Brain microvascular endothelial cell (primary cell): ENCODE results near the gene SLC35F1.
A peak's percentile ranks its signal among the peaks of the same experiment; 100 is the strongest.

Experiments used
- DNase-seq: peaks from one replicate; pipeline ENCODE4 v3.0.0-alpha.2; 2020
- H3K27ac ChIP-seq: fragments of 250-450 bp; sonication (Bioruptor Pico); 2 replicates; pipeline ENCODE4 v1.5.1; 2020; ENCODE audit warnings: mild to moderate bottlenecking, moderate library complexity
- H3K27me3 ChIP-seq: fragments of 250-450 bp; sonication (Bioruptor Pico); replicated peaks from 2 replicates; pipeline ENCODE4 v1.5.1; 2020; ENCODE audit warnings: mild to moderate bottlenecking
- H3K36me3 ChIP-seq: fragments of 250-450 bp; sonication (Bioruptor Pico); replicated peaks from 2 replicates; pipeline ENCODE4 v1.5.1; 2020; ENCODE audit warnings: mild to moderate bottlenecking
- H3K4me3 ChIP-seq: 2 replicates; pipeline ENCODE4 v1.5.1; 2011; ENCODE audit warnings: low read depth, mild to moderate bottlenecking, control low read depth, low read length, moderate library complexity
- in situ Hi-C: cut with HindIII; loops from 2 replicates; pipeline ENCODE4 v1.10.0; 2017; ENCODE audit warnings: low sequenced_read_pairs, low pct_ligation_motif_present
- TF ChIP-seq, protein P1 (sequence below): IDR thresholded peaks from 2 replicates; pipeline ENCODE4 v1.5.1; 2011; ENCODE audit warnings: low read depth, mild to moderate bottlenecking, moderate library complexity, low read length, control low read depth, inconsistent platforms; ENCODE audit errors: missing control alignments

SLC35F1 gene

DNA sequence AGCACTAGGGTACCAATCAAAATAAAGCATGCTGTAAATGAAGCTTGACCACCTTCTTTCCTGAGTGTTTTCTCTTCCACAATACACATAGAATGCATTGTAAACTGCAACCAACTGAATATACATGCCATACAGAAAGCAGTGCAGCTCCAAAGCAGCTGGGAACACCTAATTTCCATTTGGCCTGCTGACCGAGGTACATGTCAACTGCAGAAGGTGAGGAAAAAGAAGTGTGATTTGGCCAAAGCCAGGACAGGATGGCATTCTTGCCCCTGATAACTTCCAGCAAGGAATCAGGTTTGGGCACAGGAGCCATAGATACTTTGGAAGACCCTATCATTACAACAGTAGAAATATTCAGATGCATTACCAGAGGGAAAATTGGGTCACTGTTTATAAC lies 258.4 kb downstream of the SLC35F1 start:
- no peak for DNase-seq
- Histone ChIP-seq H3K36me3 (no peaks in the 10 kb centered on the region), H3K4me3 (no peak overlapping the region), H3K27me3 (no peaks in the 10 kb centered on the region), H3K27ac (no peak overlapping the region)
- TF ChIP-seq, protein P1, sequence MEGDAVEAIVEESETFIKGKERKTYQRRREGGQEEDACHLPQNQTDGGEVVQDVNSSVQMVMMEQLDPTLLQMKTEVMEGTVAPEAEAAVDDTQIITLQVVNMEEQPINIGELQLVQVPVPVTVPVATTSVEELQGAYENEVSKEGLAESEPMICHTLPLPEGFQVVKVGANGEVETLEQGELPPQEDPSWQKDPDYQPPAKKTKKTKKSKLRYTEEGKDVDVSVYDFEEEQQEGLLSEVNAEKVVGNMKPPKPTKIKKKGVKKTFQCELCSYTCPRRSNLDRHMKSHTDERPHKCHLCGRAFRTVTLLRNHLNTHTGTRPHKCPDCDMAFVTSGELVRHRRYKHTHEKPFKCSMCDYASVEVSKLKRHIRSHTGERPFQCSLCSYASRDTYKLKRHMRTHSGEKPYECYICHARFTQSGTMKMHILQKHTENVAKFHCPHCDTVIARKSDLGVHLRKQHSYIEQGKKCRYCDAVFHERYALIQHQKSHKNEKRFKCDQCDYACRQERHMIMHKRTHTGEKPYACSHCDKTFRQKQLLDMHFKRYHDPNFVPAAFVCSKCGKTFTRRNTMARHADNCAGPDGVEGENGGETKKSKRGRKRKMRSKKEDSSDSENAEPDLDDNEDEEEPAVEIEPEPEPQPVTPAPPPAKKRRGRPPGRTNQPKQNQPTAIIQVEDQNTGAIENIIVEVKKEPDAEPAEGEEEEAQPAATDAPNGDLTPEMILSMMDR = no peak
- in situ Hi-C loops = no loop called here

DNA sequence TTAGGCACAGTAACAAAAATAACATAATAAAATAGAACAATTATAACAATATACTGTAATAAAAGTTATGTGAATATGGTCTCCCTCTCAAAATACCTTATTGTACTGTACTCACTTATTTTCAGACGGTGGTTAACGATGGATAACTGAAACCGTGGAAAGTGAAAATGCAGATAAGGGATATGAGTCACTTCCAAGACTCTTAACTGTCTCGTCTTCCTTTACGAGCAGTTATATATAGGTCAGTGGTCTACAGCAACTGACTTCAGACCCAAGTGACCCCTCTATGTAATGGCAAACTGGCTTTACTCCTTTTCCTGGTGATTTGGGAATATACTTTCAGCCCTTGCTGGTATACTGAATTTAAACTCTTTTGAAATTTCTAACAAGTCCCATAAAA lies 261.4 kb downstream of the SLC35F1 start:
- DNase-seq = peak; percentile 16
- Histone ChIP-seq H3K36me3 (no peaks in the 10 kb centered on the region), H3K27me3 (no peaks in the 10 kb centered on the region), H3K4me3 (no peak overlapping the region), H3K27ac (no peak overlapping the region)
- in situ Hi-C loops = no loop called here
- TF ChIP-seq, protein P1 = no peak

DNA sequence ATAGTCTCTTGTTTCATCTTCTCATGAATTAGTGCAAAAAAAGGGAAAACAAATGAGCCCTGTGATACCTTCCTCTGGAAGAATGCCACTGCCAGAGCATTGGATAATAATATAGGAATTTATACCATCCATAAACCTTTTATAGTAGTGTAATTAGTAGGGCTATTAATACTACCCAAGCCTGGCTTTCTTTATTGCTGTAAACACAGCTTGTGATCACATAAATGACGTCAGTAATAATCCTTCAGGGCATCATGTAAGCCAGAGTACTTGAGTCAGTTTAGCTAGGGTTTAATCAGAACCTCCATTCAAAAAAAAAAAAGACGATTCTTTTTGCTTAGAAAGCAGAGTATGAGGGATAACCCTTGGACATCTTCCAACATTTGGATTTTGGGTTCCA lies 264.8 kb downstream of the SLC35F1 start:
- no peak overlapping the region for H3K4me3 ChIP-seq
- no peaks in the 10 kb centered on the region for H3K27me3 ChIP-seq
- no peak for DNase-seq
- in situ Hi-C loops = no loop called here
- no peaks in the 10 kb centered on the region for H3K36me3 ChIP-seq
- H3K27ac ChIP-seq = no peak overlapping the region
- TF ChIP-seq, protein P1 = no peak

DNA sequence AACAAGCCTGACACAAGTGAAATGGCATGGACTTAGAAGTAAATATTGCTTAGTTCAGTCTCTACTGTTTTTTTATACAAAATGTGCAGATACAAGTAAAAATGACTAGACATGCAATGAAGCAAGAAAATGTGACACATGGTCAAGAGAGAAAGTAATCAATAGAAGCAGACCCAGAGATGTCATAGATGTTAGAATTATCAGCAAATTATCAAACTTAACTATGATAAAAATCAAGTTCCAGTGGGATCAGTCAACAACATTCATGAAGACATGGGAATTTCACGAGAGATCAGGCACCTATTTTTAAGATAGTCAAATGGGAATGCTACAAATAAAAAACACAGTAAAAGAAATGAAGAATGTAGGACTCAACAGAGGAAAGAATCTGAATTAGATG lies 267.0 kb downstream of the SLC35F1 start:
- no peak overlapping the region for H3K27ac ChIP-seq
- in situ Hi-C loops = no loop called here
- TF ChIP-seq, protein P1 = no peak
- no peak for DNase-seq
- H3K27me3 ChIP-seq = no peaks in the 10 kb centered on the region
- no peaks in the 10 kb centered on the region for H3K36me3 ChIP-seq
- H3K4me3 ChIP-seq = no peak overlapping the region

DNA sequence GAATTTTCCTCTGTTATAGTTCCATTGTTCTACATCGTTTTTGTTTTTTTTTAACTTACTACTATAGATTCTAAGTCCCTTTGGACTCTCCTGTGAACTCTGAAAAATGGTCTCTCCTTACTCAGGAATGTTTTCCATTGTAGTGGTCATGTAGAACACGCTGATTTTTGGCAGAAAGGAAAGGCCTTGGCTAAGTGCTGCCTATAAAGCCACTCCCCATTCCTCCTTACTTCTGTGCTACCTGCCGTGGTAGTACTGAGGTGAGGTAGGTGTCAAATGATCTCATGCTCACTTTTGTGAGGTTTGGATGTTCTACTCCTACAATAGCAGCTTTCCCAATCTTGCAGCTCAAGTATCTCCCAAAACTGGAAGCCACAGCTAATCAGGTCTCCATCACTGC lies 270.7 kb downstream of the SLC35F1 start:
- Histone ChIP-seq H3K36me3 (no peaks in the 10 kb centered on the region), H3K27me3 (no peaks in the 10 kb centered on the region), H3K4me3 (no peak overlapping the region), H3K27ac (no peak overlapping the region)
- in situ Hi-C loops = no loop called here
- TF ChIP-seq, protein P1 = no peak
- DNase-seq = no peak

DNA sequence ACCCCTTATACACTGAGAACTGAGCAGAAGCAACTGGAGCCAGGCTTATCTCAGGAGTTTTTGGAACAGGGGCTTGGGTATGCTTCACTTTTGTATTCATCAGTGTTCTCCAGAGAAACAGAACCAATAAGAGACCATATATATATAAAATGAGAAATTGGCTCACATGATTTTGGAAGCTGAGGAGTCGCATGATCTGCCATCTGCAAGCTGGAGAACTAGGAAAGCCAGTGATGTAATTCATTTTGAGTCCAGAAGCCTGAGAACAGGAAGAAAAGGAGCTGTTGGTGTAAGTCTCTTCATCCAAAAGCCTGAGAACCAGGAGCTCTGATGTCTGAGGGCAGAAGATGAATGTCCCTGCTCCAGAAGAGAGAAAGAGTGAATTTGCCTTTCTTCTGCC lies 272.0 kb downstream of the SLC35F1 start:
- DNase-seq = no peak
- in situ Hi-C loops = no loop called here
- Histone ChIP-seq H3K36me3 (no peaks in the 10 kb centered on the region), H3K4me3 (no peak overlapping the region), H3K27me3 (no peaks in the 10 kb centered on the region), H3K27ac (no peak overlapping the region)
- TF ChIP-seq, protein P1 = no peak
